Measurements from ENCODE around the gene AARS2. TPM values are rescaled to one million over a fixed set of nuclear protein-coding genes. Genes with fewer than 3 reads are reported as not detected.

Gene AARS2
- total RNA-seq, 1 donor from 2014 or later = 7.8 TPM

DNA sequence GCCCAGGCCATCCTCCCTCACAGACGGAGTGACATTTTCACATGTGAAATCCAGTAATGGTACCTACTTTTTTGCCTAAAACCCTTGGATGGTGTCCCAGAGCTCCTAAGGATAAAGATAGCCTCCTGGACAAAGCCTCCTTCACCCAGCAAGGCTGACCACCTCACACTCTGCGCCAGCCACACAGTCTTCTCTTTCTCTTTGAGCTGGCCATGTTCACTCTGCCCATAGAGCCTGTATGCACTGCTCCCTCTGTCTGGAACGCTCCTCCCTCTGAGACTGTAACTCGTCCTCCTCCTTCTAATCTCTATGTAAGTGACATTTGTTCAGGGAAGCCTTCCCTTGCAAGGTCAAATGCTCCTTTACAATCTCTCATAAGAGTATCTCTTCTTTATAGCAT lies 28.3 kb downstream of the AARS2 start:
- DNase-seq (ENCODE audit: low spot score) = no peak
- intact Hi-C loops (cut with DNase I) = no loop called here

GRCh38 chr6:44284121-44284520 lies 29.0 kb downstream of the AARS2 start:
- intact Hi-C loops (cut with DNase I) = no loop called here
- DNase-seq (ENCODE audit: low spot score) = no peak

DNA sequence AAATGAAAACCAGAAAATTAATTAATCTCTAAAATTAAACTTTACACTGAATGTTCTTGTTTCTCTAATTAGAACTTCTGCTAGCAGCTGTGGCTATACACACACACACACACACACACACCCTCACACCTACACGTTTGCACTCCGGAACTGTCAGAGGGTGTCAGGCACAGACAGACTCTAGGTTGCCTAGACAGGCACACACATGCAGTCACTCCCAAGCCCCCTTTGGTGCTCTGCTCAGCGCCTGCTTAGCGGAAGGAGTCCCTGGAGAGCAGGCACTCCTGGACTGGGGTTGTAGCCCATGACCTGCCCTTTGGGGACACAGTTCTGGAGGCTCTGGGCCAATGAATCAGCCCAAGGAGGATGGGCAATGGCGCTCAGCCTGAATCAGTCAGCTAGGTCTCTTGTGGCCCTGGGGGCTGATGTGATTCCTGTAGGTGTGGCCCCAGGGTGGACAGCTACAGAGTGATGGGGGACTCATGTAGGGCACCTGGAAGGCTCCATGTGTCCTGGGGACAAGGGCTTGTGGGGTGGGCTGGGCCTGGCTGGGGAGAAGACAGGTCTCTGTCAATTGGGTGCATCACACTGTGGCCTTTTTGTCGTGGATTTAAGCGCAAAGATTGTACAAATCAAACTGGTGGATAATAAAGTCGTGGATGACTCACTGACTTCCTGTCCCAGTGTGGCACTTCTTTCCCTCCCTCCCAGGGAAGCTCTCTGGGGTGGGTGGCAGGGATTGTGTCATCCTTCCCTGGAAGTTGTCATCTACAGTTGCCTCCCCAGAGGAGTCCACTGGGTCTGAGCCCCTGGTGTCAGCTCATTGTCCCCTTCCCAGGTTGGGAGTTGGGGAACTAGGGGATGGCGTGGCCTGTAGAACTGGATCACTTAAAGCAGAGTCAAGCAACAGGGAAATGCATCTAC lies 34.1 kb downstream of the AARS2 start:
- intact Hi-C loops (cut with DNase I) = no loop called here
- no peak for DNase-seq (ENCODE audit: low spot score)

DNA sequence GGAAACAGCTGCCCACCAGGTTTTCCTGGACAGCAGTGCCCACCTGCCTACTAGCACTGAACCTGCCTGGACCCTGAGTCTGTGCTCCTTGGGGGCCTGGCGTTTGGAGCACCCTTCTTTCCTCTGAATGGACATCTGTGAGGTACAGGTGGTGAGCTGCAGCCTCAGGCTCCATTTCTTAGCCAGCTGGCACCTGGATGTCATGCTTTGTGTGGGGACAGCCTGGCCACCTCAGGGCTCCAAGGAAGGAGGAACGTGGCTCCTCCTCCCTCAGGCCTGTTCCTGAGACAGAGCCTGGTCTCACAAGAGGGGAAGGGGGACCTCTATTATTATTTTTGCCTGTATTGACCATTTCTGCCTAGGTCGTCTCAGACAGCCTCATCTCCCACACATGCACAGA lies 34.8 kb downstream of the AARS2 start:
- no peak for DNase-seq (ENCODE audit: low spot score)
- intact Hi-C loops (cut with DNase I) = no loop called here

DNA sequence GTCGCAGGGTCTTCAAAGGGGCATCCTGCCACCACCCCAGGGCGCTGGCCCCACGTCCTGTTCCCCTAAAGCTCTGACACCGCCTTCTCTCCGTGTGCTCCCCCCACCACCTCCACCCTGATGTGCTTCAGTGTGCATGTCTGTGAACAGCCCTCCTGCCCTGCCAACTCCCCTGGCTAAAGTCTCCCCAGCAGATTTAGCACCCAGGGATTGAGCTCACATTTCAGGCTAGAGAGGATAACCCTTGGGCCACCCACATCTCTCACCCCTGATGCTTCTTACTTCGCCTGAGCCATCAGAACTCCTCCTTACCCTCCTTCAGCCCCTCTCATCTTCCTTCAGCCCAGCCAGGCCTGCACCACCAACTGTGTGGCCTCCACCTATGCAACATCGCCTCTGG lies 35.4 kb downstream of the AARS2 start:
- intact Hi-C loops (cut with DNase I) = no loop called here
- no peak for DNase-seq (ENCODE audit: low spot score)

- DNase-seq (ENCODE audit: low spot score) = no peak
- intact Hi-C loops (cut with DNase I) = no loop called here
These were observed 36.2 kb downstream of the AARS2 start for GRCh38 chr6:44276667-44277640.

DNA sequence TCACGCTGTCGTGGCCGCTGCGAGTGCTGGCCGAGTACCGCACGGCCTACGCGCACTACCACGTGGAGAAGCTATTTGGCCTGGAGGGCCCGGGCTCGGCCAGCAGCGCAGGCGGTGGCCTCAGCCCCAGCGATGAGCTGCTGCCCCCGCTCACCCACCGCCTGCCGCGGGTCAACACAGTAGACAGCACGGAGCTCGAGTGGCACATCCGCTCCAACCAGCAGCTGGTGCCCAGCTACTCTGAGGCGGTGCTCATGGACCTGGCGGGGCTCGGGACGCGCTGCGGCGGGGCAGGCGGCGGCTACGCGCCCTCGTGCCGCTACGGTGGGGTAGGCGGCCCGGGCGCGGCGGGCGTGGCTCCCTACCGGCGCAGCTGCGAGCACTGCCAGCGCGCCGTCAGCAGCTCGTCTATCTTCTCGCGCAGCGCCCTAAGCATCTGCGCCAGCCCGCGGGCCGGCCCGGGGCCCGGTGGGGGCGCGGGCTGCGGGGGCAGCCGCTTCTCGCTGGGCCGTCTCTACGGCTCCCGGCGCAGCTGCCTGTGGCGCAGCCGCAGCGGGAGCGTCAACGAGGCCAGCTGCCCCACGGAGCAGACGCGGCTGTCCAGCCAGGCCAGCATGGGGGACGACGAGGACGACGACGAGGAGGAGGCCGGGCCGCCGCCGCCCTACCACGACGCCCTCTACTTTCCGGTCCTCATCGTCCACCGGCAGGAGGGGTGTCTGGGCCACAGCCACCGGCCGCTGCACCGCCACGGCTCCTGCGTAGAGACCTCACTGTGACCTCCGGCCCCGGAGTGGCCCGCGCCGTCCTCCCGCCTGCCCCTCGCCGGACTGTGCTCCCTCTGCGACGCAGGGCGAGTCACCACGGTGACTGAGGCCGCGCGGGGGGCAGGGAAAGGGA lies 37.1 kb downstream of the AARS2 start:
- DNase-seq (ENCODE audit: low spot score) = no peak
- intact Hi-C loops (cut with DNase I) = no loop called here

GRCh38 chr6:44275271-44275748 lies 37.8 kb downstream of the AARS2 start:
- no peak for DNase-seq (ENCODE audit: low spot score)
- intact Hi-C loops (cut with DNase I) = no loop called here

- no peak for DNase-seq (ENCODE audit: low spot score)
- intact Hi-C loops (cut with DNase I) = no loop called here
These were observed 39.5 kb downstream of the AARS2 start for GRCh38 chr6:44273617-44274016.

DNA sequence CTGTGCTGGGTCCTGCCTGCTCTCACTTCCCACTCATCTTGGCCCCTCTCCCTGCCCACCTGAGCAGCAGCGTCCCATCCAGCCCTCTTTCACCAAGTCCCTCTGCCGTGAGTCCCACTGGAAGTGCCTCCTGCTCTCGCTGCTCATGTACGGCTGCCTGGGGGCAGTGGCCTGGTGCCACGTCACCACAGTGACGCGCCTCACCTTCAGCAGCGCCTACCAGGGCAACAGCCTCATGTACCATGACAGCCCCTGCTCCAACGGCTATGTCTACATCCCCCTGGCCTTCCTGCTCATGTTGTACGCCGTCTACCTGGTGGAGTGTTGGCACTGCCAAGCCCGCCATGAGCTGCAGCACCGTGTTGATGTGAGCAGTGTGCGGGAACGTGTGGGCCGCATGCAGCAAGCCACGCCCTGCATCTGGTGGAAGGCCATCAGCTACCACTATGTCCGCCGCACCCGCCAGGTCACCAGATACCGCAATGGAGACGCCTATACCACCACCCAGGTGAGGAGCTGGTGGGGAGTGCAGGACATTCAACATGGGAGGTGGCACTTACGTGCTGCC lies 40.1 kb downstream of the AARS2 start:
- no peak for DNase-seq (ENCODE audit: low spot score)
- intact Hi-C loops (cut with DNase I) = no loop called here

DNA sequence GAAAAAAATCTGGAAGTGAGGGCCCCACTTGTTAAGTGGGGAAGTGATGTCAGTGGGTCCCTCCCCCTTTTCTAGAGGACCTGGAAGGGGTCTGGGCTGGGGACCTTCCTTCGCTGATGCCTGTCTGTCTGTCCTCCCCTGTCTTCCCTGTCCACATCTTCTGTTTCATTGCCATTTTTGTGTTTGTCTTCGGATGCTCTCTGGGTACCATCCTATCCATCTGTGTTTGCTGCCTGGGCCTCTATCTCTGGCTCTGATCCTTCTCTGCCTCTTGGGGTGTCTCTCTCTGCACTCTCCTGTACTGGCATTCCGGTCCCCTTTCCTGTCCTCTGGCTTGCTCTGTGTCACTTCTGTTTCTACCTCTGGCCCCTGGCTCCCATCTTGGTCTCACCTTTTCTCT lies 40.6 kb downstream of the AARS2 start:
- DNase-seq (ENCODE audit: low spot score) = no peak
- intact Hi-C loops (cut with DNase I) = no loop called here

- intact Hi-C loops (cut with DNase I) = no loop called here
- no peak for DNase-seq (ENCODE audit: low spot score)
These were observed 41.2 kb downstream of the AARS2 start for GRCh38 chr6:44271914-44272313.

- intact Hi-C loops (cut with DNase I) = no loop called here
- DNase-seq (ENCODE audit: low spot score) = no peak
These were observed 41.8 kb downstream of the AARS2 start for GRCh38 chr6:44271406-44271723.

GRCh38 chr6:44270526-44271405 lies 42.4 kb downstream of the AARS2 start:
- no peak for DNase-seq (ENCODE audit: low spot score)
- intact Hi-C loops (cut with DNase I) = no loop called here

GRCh38 chr6:44269921-44270525 lies 43.1 kb downstream of the AARS2 start, which contains the start of gene TMEM151B:
TSS of gene TMEM151B (plus strand) at chr6:44270450. CDS start at chr6:44270743, 293 bp downstream.
- intact Hi-C loops (cut with DNase I) = loop anchor here (2.0 to 5.0 kb wide), 2 partner anchors 42 to 69 kb away; partner anchors contain the start of gene AARS2
- DNase-seq (ENCODE audit: low spot score) = no peak

GRCh38 chr6:44269178-44269920 lies 43.8 kb downstream of the AARS2 start:
- DNase-seq (ENCODE audit: low spot score) = no peak
- intact Hi-C loops (cut with DNase I) = loop anchor here (2.0 to 5.0 kb wide), 2 partner anchors 43 to 69 kb away; partner anchors contain the start of gene AARS2
